Stimulated activated naive CD4-positive, alpha-beta T cell treated with Interleukin-2 at 50 U/mL for 16 hours (primary cell): ENCODE data around the gene BMP2K.

ENCODE experiments used
- DNase-seq: peaks from one replicate; lab custom pipeline; 2025; lab: John Stamatoyannopoulos, UW

BMP2K gene

GRCh38 chr4:78776079-78776728 lies at the start of gene BMP2K:
Gene BMP2K (plus strand): TSS chr4:78776350. CDS start chr4:78776544, 194 bp downstream.
- peak; percentile 85 for DNase-seq

GRCh38 chr4:78726546-78726945 lies 49.6 kb upstream of the BMP2K start:
- DNase-seq, result no peak

GRCh38 chr4:78732332-78733104 lies 43.6 kb upstream of the BMP2K start:
- DNase-seq, result no peak

GRCh38 chr4:78734441-78735162 lies 41.5 kb upstream of the BMP2K start:
- no peak for DNase-seq

GRCh38 chr4:78735697-78736096 lies 40.5 kb upstream of the BMP2K start:
- no peak for DNase-seq

GRCh38 chr4:78737035-78737434 lies 39.1 kb upstream of the BMP2K start:
- DNase-seq, result no peak

GRCh38 chr4:78737973-78738372 lies 38.2 kb upstream of the BMP2K start:
- no peak for DNase-seq

- DNase-seq, result no peak
Measured at GRCh38 chr4:78742300-78742699, 33.9 kb upstream of the BMP2K start.

GRCh38 chr4:78747475-78747922 lies 28.7 kb upstream of the BMP2K start:
- DNase-seq, result no peak

- DNase-seq, result no peak
Measured at GRCh38 chr4:78748381-78748780, 27.8 kb upstream of the BMP2K start.

- no peak for DNase-seq
Measured at GRCh38 chr4:78749258-78749971, 26.7 kb upstream of the BMP2K start.

- no peak for DNase-seq
Measured at GRCh38 chr4:78749972-78750727, 26.0 kb upstream of the BMP2K start.

GRCh38 chr4:78753091-78753490 lies 23.1 kb upstream of the BMP2K start:
- DNase-seq, result no peak

- no peak for DNase-seq
Measured at GRCh38 chr4:78754872-78755271, 21.3 kb upstream of the BMP2K start.

GRCh38 chr4:78756137-78756536 lies 20.0 kb upstream of the BMP2K start:
- no peak for DNase-seq

GRCh38 chr4:78756776-78757175 lies 19.4 kb upstream of the BMP2K start:
- no peak for DNase-seq

GRCh38 chr4:78757574-78757973 lies 18.6 kb upstream of the BMP2K start:
- DNase-seq, result no peak

GRCh38 chr4:78758085-78758484 lies 18.1 kb upstream of the BMP2K start:
- no peak for DNase-seq

- no peak for DNase-seq
Measured at GRCh38 chr4:78762529-78762928, 13.6 kb upstream of the BMP2K start.

GRCh38 chr4:78763251-78763650 lies 12.9 kb upstream of the BMP2K start:
- DNase-seq, result no peak

GRCh38 chr4:78763763-78764387 lies 12.3 kb upstream of the BMP2K start:
- DNase-seq, result no peak
